Stimulated activated CD4-positive, alpha-beta T cell treated with anti-CD3 and anti-CD28 coated beads, TNF-alpha, amount 100 ng/mL, for 24 hours (primary cell): ENCODE data around the gene NT5C1A.

ENCODE experiments used
- DNase-seq, 3 experiments: peaks; one replicate each; pipeline ENCODE4 v3.0.0-alpha.2; 2020; ENCODE audit warnings: low read depth in 3 of 3

Gene NT5C1A

DNA sequence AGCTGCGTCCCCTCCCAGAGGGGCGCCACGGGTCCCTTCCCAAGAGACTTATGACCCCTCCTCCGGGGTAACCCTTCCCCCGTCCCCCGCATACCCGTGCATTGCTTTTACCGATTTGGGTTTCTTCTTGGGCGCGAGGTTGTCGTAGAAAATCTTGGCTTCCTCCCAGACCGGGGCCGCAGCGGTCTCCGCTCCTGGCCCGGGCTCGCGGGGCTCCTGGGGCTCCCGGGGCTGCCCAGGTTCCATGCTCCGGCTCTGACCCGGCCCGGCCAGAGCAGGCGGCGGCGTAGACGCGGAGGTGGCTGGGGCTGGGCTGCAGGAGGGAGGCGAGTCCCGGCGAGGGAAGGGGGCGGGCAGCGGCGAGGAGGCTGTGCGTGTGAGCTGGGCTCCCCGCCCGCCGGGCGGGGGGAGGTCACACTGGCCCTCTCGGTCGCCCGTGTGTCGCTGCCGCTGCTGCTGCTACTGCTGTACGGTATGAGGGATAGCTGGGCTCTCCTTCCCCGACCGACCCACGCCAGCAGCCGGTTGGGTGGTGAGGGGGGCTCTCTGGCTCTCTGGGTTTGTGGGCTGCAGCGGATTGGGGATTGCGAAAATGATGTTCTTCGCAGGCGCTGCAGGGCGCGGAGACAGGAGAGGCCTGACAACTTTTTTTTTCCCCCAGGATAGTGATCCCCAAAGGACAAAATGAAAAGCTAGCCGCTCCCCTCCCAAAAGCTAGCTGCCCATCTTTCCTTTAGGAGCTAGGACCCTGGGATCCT, at the start of gene NT5C1A:
Gene NT5C1A (minus strand): TSS at position 315 of the 758 bp plus-strand sequence. CDS start 69 bp downstream, at position 246.
- DNase-seq = peak in 1 of 3 experiments; percentile 31

DNA sequence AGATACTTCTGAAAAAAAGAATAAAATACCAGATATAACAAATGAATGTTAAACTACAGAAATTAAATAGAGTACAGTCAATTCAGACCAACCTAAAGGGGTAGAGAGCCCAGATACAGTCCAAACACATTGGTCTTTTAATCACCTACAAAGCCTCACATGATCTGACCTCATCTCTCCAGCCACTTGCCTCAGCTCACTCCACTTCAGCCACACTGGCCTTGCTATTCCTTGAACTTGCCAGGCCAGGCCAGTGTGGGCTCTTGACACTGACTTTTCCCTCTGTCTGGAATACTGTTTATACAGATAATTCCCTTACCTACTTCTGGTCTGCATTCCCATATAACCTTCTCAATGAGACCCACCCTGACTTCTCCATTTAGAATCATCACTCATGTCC, 49.8 kb upstream of the NT5C1A start:
- no peak for DNase-seq

DNA sequence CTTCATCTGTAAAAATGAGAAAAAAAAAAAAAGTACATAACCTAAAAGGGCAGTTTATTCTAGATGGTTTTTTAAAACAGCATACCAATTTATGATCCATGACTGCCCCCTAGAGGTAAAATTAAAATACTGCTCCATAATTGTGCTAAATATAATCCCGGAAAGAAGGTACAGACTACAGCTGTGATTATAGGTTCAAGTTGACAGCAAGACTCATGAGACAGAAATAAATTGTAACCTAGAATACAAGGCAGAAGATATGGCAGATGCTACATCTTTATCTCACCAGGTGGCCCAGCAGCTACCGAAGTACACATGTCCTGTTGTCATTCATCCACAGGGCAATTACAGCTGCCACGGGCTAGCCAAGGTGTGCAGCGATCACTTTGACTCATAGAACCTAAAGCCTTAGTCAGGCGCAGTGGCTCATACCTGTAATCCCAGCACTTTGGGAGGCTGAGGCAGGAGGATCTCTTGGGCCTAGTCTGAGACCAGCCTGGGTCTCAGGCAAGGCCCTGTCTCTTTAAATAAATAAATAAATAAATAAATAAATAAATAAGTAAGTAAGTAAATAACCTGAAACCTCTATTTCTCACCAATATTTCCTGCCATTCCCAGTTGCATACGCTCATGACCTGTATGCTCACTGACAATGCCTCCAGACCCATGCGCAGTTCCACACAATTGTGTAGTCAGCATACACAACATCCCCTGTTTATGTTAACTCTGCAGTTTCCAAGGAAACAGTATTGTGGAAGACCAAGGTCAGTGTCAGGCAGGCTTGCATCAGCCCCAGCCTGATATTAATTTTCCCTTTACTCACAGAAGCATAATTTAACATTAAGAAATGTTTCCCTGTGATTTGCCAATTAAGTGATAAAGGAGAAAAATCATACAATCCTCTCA, 48.4 kb upstream of the NT5C1A start:
- no peak for DNase-seq

DNA sequence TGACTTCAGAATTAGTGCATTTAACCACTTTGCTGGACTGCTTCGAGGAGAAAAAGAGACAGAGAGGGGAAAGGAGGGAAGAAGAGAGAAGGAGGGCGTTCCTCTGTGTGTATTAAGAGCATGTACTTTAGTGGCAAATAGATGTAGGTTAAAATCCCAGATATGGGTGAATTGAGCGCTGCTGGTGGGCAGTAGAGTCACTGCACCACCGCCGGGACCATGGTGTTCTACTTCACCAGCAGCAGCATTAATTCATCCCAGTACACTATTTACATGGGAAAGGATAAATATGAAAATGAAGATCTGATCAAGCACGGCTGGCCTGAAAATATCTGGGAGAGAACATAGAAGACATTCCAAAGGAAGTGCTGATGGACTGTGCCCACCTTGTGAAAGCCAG, 45.9 kb upstream of the NT5C1A start:
- DNase-seq = no peak

DNA sequence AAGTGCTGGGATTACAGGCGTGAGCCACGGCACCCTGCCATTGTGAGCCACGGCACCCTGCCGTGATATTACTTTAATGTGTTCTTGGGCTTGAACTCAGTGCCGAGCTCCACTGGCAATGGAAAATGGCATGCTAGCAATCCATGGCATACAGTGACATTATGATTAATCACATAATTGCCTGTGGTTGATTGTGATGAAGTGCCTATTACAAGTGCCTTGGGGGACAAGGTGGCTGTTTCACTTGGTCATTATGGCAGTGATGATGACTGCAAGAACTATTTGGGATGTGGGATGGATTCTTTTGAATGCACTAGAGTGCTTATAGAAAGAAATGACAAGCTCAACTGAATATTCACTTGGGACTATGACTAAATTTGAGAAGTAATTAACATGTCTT, 41.6 kb upstream of the NT5C1A start:
- no peak for DNase-seq

DNA sequence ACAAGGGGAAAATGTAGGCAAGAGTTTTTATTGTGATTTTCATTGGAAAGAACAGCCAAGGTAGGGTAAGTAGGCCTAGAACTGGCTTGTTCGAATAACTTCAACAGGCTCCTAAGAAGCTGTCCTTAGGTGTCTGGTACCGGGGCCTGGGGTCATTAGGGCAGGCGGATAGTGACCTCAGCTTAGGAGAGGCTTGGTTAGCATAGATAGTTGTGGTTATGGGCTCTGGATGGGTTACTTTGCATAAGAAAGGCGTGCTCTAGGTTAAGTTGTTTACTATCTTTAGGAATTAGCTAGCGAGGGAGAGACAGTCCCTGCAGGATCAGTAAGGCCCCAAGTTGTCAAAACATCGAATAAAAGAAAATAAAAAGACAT, 40.0 kb upstream of the NT5C1A start:
- DNase-seq = no peak

DNA sequence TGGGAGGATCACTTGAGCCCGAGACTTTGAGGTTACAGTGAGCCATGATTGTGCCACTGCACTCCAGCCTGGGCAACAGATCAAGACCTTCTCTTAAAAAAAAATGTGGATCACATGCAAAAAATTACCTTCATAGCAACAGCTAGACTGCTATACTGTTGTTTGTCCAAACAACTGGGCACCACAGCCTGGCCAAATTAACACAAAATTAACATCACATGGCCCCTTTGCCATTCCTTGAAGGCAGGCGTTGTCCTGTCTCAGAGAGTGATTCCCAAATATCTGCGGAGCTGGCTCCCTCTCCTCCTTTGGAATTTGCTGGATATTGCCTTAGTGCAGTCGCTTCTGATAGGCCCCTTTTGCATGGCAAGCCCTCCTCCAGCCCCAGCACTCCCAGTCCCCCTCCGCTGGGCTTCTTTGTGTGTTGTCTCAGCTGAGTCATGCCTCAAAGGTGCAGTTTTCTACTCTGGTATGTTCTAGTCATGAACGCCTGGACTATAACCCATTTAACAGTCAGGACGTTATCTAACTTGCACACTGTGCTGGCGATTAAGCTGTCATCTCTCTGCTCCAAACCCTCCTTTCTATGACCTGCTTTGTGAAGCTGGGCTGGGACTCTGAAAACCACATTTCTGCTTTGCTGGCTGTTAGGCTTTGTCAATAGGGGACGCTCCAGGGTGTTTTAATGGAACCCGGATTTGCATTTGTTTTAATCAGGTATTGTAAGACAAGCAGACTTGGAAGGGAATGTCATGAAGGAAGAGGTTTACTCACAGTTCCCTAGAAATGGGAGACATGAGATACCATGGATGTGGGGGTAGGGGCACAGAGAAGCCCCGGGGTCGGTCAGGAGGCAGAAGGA, 39.4 kb upstream of the NT5C1A start:
- no peak for DNase-seq

DNA sequence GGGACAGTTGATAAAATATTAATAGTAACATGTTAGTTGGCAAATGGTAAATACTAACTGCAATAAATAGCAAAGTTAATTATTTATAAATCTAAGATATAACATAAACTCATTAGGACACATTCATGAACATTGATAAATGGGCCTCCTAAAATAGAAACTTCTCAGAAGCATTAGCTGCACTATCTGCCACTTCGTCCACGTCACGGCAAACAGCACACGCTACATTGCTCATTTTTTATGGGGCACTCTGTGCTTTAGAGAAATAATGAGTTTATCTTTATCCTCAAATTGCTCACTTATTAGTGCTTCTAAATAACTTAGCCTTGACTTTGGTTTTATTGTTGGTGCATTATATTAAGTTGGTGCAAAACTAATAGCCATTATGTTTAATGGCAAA, 35.6 kb upstream of the NT5C1A start:
- no peak for DNase-seq

DNA sequence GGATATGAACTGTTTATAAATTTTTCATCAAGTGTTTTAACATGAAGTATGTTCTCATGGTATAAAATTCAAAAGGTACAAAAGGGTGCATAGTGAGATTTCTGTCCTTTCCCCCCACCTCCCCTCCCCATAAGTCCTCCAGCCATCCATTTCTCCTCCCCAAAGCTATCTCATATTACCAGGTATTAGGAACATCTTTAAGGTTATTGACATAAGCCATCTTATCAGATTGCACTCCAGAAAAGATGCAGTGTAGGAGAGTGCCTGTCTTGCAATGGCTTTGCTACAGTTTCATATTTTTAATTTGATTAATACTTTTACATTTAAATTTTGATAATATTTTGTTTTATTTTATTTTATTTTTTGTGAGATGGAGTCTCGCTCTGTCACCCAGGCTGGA, 32.9 kb upstream of the NT5C1A start:
- no peak for DNase-seq

DNA sequence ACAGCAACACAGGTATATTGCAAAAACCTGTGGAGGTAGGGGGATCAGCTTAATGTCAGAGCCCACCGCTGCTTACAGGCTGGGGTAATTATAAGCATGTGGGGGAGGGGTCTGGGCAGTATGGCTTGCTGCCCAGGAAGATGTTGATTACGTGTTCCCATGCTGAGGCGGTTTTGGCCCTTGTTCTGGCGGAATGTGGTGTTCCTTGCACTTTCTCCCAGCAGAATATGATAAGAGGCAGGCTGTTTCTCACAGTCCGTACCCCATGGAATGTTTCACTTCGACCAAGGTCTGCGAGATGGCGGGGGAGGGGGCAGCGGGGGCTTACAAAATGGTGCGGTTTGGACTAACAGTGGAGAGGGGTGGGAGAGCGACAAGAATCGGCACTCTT, 29.1 kb upstream of the NT5C1A start:
- DNase-seq = no peak

DNA sequence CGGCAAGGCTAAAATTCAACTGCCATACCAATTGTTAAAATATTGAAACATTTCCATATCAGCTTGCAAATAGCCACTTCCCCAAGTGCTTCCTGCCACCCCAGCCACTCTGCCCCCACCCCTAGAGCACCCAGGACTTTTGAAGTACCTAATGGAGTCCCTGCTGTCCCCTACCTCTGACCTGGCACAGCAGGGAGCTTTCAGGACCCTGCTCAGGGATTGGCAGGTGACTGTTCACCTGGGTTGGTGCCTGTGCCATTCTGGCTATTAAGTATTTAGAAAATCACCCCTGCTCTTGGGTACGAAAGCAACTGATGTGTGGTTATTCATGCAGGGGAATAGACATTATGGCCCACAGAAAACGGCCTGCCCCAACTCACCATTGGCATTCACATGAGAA, 28.4 kb upstream of the NT5C1A start:
- DNase-seq = no peak

DNA sequence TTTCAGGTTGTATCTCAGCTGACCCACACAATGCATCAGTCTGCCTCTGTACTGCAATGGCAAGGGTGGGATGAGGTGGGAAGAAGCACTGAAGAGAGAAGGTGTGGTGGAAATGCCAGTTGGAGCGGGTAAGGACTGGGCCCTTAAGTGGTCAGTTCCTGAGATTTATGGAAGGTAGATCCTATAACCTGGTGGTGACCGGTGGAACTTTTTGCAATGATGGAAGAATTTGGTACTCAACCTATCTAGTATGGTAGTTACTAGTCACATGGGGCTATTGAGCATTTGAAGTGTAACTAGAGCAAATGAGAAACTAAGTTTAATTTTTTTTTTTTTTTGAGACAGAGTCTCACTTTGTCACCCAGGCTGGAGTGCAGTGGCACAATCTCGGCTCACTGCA, 27.5 kb upstream of the NT5C1A start:
- no peak for DNase-seq

DNA sequence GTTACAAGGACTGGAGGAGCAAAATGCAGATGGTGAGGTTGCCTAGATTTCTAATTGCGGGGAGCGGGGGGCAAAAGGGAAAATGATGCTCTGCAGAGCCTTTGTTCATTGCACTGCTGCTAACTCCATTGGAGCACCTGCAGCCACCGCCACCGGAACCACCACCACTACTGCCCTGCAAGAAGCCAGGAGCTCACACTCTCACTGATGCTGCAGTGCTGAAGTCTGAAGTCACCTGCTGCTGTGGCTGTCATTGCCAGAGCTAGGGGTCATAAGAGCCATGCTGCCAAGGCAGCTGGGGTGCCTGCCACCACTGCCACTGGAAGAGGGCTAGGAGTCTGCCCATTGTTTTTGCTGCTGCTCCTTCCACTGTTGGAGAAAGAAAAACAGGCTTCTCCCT, 26.7 kb upstream of the NT5C1A start:
- DNase-seq = no peak

DNA sequence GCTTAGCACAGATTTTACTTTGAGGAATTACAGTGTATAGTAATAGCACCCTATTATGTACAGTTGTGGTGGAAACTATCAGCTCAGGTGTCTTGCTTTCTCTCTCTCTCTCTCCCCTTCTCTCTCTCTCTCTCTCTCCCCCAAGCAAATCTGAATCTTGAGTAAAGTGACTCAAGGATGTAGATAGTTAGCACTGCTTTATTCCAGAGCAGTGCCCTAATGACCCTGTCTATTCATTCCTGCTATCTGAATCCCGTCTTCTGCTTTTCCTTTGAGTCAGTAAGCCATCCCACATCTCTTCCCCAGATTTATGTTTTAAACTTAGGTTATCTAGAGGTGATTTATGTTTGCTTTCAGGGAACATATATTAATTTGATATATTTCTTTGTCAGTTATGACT, 24.5 kb upstream of the NT5C1A start:
- no peak for DNase-seq

DNA sequence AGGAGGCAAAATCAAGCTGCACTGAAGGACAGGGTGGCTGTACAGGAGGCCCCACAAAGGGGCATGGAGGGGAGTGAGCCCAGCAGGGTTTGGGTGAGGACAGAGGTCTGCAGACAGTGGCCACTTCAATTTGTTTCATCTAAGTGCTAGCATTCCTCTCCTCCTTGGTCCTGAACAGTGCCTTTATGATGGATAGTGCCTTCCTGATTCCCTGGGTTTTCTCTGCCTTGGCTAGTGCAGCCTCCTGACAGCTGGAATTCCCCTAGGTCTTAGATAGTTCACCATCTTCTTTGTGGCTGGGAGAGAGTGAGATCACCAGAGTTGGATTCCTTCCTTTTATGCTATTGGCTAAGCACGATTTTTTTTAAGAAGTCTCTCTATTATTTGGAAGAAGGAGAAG, 23.1 kb upstream of the NT5C1A start:
- DNase-seq = no peak

DNA sequence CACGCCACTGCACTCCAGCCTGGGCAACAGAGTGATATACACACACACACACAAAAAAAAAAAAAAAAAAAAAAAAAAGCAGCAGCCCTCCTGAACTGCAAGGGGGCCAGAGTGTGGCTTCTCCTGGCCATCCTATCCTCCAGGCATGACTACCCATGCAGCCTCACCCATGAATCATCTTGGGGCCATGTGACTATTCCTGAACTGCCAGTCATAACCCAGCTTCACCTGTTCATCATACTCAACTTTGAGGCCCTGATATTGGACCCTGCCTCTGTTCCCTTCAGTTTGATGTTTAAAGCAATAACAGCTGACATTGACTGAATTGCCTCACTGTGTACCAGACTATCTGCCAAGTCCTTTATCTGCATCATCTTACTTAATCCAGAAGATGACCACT, 22.1 kb upstream of the NT5C1A start:
- no peak for DNase-seq

DNA sequence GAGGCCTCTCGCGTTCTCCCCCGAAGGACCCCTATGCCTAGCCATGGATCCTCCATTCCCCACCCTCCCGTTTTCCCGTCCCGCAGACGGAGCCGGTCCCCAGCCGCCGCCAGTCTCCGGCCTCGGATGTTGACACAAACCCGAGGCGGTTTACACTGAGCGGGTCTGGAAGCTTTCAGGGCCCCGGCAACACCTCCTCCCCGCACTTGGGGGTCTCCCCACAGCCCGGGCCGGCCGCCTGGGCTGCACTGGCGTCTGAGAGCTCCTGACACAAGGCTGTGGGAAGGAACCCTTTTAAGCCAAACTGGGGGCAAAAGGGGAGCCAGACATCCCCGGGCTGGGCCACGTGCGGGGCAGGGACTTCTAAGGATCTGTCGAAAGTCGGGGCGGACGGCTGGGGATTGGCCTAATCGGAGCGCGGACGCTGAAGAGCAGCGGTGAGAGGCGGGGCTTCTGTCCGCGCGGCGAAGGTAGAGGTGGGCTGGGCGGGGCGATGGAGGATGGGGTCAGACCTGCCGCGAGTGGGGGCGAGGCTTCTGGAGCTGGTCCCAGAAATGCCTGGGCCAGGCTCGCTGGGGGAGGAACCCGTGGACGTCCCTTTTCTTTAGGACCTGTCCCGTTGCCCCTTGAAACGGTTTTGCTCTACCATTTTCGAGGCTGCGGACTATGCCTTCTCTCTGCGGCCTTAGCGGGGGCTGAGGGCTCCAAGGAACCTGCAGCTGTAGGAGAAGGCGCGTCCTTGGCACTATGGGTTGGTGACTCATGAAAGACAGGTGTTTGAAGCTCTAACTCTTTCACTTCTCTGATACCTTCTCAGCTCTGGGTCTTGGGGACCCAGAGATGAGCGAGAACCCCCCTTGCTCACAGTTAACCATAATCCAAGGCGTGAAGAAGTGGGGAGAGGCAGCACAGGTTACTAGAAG, 20.5 kb upstream of the NT5C1A start:
- no peak for DNase-seq

DNA sequence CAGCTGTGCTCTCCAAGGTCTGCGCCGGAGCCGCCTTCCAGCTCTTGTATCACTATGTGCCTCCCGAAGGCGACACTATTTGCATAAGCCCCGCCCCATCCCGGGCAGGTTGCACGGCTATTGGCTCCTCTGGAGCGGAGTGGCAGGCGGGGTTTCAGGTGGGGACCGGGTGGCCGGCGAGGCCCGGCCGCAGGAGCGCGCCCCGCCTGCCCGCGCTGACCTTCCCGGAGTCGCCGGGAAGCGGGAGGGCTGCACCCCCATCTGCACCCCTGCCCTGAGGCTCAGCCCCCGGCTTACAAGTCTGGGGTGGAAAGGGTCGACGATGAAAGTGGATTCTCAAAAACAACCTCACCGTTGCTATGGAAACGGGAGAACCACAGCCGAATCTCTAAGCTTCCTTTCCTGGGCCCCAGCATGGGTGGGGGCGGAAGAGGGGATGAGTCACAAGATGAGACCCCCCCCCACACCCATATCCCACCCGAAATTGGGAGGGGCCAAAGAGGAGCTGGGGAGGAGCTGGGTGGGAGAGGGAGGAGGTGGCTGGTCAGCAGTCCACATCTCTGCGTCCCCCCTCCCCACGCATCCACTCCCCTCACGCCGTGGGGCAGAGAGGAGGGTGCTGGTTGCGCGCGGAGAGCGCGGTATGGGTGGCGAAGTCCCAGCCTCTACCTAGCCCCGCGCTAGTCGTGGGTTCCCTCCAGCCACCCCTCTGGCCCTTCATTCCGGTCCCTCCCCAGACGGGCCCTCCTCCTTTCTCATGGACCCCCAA, 19.7 kb upstream of the NT5C1A start, which contains the start of gene HPCAL4:
Gene HPCAL4 (minus strand): TSS at position 51 of the 769 bp plus-strand sequence. CDS start 6,830 bp downstream, outside the sequence.
- peak; percentile 72 to 88 (median 74) for DNase-seq

DNA sequence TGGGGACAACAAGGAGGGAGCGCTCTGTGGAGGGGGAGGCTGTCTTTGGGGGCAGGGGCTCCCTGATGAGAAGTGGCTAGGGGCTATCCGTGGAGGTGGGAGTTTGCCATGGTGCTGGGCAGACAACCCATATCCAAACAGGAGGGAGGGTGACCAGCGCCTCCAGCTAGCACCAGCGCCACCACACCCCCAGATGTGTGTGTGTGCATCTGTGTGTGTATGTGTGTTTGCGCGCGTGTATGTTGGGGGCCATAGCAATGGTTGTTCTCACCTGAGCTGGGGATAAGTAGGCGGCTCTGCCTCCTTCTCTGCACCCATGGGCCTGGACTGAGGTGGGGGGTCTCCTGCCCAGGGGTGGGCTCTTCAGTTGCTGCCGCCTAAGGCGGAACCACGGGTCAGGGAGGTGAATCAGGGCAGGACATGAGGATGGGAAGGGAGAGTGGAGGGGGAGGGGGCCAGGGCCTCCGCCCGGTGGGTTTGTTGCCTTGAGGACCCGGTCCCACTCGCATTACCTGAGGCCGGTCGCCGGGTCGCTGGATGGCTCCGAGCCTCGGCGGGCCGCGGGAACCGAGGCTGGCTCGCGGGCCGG, 19.0 kb upstream of the NT5C1A start:
- DNase-seq = no peak

DNA sequence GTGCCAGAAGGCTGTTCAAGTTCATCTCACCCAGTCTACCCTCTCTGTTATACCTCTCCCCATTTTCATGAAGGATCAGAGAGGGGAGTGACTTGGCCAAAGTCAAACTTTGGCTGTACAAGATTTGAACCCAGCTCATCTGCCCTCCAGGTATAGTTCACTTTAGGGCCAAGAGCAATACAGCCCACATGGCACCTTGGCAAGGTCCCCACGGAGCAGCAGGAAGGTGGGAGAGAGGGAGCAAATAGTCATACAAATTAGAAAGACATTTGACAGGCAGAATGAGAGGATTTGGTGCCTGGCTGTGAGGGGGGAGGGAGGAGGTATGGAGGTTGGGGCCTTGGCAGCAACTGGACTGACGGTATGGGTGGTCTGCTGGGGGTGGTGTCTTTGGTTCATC, 18.3 kb upstream of the NT5C1A start:
- no peak for DNase-seq
